Neural cell (in vitro differentiated cells): ENCODE measurements around the gene FILIP1L. TPM values are rescaled to one million over a fixed set of nuclear protein-coding genes. Genes with fewer than 3 reads are reported as not detected.

Experiments
- H2AFZ ChIP-seq: fragments of 200-600, 300-800 bp; sonication (generic), shearing (Covaris generic); 2 replicates; pipeline ENCODE4 v1.6.0; 2014; ENCODE audit warnings: low read depth, mild to moderate bottlenecking, antibody characterized with exemption, low read length, moderate library complexity
- H3F3A ChIP-seq: fragments of 200-600 bp; shearing (Covaris generic); 2 replicates; pipeline ENCODE4 v1.6.1; 2016; ENCODE audit warnings: mild to moderate bottlenecking, moderate library complexity, mixed read lengths, antibody characterized with exemption, low read length; ENCODE audit not compliant: insufficient read depth, poor library complexity, severe bottlenecking
- H3K27ac ChIP-seq: fragments of 200-600, 300-800 bp; sonication (generic), shearing (Covaris generic); 2 replicates; pipeline ENCODE4 v1.5.1; 2014; ENCODE audit warnings: mild to moderate bottlenecking, low read length, moderate library complexity
- H3K27me3 ChIP-seq: fragments of 300-800, 200-600 bp; sonication (generic), shearing (Covaris generic); 2 replicates; pipeline ENCODE4 v1.6.0; 2014; ENCODE audit warnings: mild to moderate bottlenecking, low read depth, low read length, moderate library complexity; ENCODE audit not compliant: insufficient read depth
- H3K36me3 ChIP-seq: fragments of 300-800, 200-600 bp; sonication (generic), shearing (Covaris generic); 2 replicates; pipeline ENCODE4 v1.5.1; 2014; ENCODE audit warnings: mild to moderate bottlenecking, antibody characterized with exemption, low read length, moderate library complexity; ENCODE audit not compliant: insufficient read depth
- H3K4me2 ChIP-seq: fragments of 300-800, 200-600 bp; sonication (generic), shearing (Covaris generic); 2 replicates; pipeline ENCODE4 v1.6.0; 2014; ENCODE audit warnings: mild to moderate bottlenecking, low read length
- H3K4me3 ChIP-seq: fragments of 300-800, 200-600 bp; sonication (generic), shearing (Covaris generic); 2 replicates; pipeline ENCODE4 v1.5.1; 2014; ENCODE audit warnings: mild to moderate bottlenecking, low read length, moderate library complexity
- H3K79me2 ChIP-seq: fragments of 200-600 bp; shearing (Covaris generic); replicated peaks from 2 replicates; pipeline ENCODE4 v1.6.0; 2014; ENCODE audit warnings: mild to moderate bottlenecking, low read length, moderate library complexity; ENCODE audit not compliant: insufficient read depth
- H3K9ac ChIP-seq: fragments of 300-800, 200-600 bp; sonication (generic), shearing (Covaris generic); 2 replicates; pipeline ENCODE4 v1.6.1; 2016; ENCODE audit warnings: mild to moderate bottlenecking, low read length, mixed read lengths
- H3K9me2 ChIP-seq: fragments of 200-600 bp; shearing (Covaris generic); 2 replicates; pipeline ENCODE4 v1.6.1; 2016; ENCODE audit warnings: mild to moderate bottlenecking, low read length, mixed read lengths; ENCODE audit not compliant: insufficient read depth
- H3K9me3 ChIP-seq: fragments of 200-600, 300-800 bp; sonication (generic), shearing (Covaris generic); 2 replicates; pipeline ENCODE4 v1.6.1; 2016; ENCODE audit warnings: mild to moderate bottlenecking, mixed run types, low read length, moderate library complexity, mixed read lengths
- H4K20me1 ChIP-seq: fragments of 200-600 bp; shearing (Covaris generic); 2 replicates; pipeline ENCODE4 v1.6.1; 2016; ENCODE audit warnings: mild to moderate bottlenecking, mixed run types; ENCODE audit not compliant: insufficient read depth
- EP300 ChIP-seq: fragments of 450-650 bp; conservative IDR thresholded peaks from 2 replicates; pipeline ENCODE4 v1.6.1; 2014; ENCODE audit warnings: antibody characterized with exemption, mild to moderate bottlenecking, moderate library complexity; ENCODE audit not compliant: poor library complexity, severe bottlenecking
- EZH2 ChIP-seq: fragments of 200-600, 300-800 bp; shearing (Covaris generic), sonication (generic); IDR thresholded peaks from 2 replicates; pipeline ENCODE4 v1.6.1; 2014; ENCODE audit warnings: antibody characterized with exemption, low read length, borderline replicate concordance, mild to moderate bottlenecking; ENCODE audit not compliant: insufficient read depth, poor library complexity, severe bottlenecking
- MXI1 ChIP-seq: fragments of 450-650 bp; conservative IDR thresholded peaks from 2 replicates; pipeline ENCODE4 v1.6.1; 2014; ENCODE audit warnings: antibody characterized with exemption, mild to moderate bottlenecking; ENCODE audit not compliant: poor library complexity, severe bottlenecking
- POLR2AphosphoS5 ChIP-seq: IDR thresholded peaks from 2 replicates; pipeline ENCODE4 v1.6.1; 2012
- RAD21 ChIP-seq: fragments of 450-650 bp; conservative IDR thresholded peaks from 2 replicates; pipeline ENCODE4 v1.6.1; 2014; ENCODE audit warnings: antibody characterized with exemption, mild to moderate bottlenecking, moderate library complexity
- SMC3 ChIP-seq: fragments of 450-650 bp; conservative IDR thresholded peaks from 2 replicates; pipeline ENCODE4 v1.6.1; 2014; ENCODE audit warnings: antibody characterized with exemption, mild to moderate bottlenecking, moderate library complexity; ENCODE audit not compliant: poor library complexity
- TAF1 ChIP-seq: IDR thresholded peaks from 2 replicates; pipeline ENCODE4 v1.6.1; 2012; ENCODE audit warnings: low read depth
- polyA plus RNA-seq: library from polyadenylated mRNA; depleted of rRNA; stranded (reverse); fragments of >200 nt; gene quantifications from 2 replicates; pipeline ENCODE4 v1.2.3, GENCODE V29; 2014
- TF ChIP-seq, protein P1 (sequence below): IDR thresholded peaks from 2 replicates; pipeline ENCODE4 v1.6.1; 2012; ENCODE audit warnings: borderline replicate concordance
- TF ChIP-seq, protein P2 (sequence below): fragments of 450-650 bp; IDR thresholded peaks from 2 replicates; pipeline ENCODE4 v1.5.1; 2014; ENCODE audit warnings: antibody characterized with exemption, mild to moderate bottlenecking, moderate library complexity; ENCODE audit not compliant: poor library complexity, severe bottlenecking

FILIP1L gene
- polyA plus RNA-seq, 1 donor from 2014 or later: 0.27 TPM

DNA sequence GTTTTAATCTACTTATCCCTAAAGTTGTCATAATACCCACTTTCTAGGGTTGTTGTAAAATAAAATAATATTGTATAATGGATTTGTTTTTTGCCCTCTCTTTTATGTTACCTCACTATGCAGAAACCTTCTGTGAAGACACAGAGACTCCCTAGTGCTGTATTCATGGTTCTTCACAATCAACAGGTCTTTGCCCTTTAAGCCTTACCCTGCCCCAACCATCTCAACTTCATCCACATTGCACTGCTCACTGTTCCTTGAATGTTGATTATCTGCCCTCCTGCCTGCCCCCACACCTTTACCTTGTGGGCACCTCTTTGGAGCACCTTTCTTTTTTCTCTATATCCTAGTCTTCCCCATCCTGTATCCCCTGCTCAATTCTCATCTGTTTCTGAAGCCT lies 275.5 kb downstream of the FILIP1L start:
- Histone ChIP-seq H3K9me2 (no peaks in the 10 kb centered on the region), H3K27me3 (no peaks in the 10 kb centered on the region), H3K4me2 (no peak overlapping the region), H4K20me1 (no peaks in the 10 kb centered on the region), H3K27ac (no peak overlapping the region), H3K36me3 (no peaks in the 10 kb centered on the region), H3F3A (no peaks in the 10 kb centered on the region), H3K9ac (no peak overlapping the region), H2AFZ (no peak overlapping the region), H3K9me3 (no peaks in the 10 kb centered on the region), H3K4me3 (no peak overlapping the region), H3K79me2 (no peaks in the 10 kb centered on the region)
- TF ChIP-seq, protein P1, sequence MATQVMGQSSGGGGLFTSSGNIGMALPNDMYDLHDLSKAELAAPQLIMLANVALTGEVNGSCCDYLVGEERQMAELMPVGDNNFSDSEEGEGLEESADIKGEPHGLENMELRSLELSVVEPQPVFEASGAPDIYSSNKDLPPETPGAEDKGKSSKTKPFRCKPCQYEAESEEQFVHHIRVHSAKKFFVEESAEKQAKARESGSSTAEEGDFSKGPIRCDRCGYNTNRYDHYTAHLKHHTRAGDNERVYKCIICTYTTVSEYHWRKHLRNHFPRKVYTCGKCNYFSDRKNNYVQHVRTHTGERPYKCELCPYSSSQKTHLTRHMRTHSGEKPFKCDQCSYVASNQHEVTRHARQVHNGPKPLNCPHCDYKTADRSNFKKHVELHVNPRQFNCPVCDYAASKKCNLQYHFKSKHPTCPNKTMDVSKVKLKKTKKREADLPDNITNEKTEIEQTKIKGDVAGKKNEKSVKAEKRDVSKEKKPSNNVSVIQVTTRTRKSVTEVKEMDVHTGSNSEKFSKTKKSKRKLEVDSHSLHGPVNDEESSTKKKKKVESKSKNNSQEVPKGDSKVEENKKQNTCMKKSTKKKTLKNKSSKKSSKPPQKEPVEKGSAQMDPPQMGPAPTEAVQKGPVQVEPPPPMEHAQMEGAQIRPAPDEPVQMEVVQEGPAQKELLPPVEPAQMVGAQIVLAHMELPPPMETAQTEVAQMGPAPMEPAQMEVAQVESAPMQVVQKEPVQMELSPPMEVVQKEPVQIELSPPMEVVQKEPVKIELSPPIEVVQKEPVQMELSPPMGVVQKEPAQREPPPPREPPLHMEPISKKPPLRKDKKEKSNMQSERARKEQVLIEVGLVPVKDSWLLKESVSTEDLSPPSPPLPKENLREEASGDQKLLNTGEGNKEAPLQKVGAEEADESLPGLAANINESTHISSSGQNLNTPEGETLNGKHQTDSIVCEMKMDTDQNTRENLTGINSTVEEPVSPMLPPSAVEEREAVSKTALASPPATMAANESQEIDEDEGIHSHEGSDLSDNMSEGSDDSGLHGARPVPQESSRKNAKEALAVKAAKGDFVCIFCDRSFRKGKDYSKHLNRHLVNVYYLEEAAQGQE: no peak
- TF ChIP-seq TAF1 (no peak), MXI1 (no peak), EP300 (no peak), RAD21 (no peak), EZH2 (no peak), SMC3 (no peak), POLR2AphosphoS5 (no peak)
- TF ChIP-seq, protein P2, sequence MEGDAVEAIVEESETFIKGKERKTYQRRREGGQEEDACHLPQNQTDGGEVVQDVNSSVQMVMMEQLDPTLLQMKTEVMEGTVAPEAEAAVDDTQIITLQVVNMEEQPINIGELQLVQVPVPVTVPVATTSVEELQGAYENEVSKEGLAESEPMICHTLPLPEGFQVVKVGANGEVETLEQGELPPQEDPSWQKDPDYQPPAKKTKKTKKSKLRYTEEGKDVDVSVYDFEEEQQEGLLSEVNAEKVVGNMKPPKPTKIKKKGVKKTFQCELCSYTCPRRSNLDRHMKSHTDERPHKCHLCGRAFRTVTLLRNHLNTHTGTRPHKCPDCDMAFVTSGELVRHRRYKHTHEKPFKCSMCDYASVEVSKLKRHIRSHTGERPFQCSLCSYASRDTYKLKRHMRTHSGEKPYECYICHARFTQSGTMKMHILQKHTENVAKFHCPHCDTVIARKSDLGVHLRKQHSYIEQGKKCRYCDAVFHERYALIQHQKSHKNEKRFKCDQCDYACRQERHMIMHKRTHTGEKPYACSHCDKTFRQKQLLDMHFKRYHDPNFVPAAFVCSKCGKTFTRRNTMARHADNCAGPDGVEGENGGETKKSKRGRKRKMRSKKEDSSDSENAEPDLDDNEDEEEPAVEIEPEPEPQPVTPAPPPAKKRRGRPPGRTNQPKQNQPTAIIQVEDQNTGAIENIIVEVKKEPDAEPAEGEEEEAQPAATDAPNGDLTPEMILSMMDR: no peak

DNA sequence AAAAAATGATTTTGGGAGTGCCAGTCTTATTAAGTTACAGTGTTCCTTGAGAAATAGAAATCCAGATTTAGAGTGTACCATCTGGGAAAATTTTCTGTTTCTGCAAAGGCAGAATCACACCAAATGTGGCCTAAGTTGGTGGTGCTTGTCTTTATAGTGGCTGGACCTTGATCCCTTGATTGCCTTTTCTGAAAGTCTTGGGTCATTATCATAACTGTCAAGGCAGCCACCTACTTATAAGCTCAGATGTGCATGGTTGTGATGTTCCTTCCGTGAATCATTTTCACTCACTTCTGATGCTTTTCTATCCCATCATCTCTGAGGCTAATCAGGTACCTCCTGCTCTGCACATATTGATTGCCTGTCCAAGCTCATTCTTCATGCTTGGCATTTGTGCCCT lies 276.6 kb downstream of the FILIP1L start:
- no peak for TF ChIP-seq SMC3
- TF ChIP-seq, protein P2: no peak
- no peak for TF ChIP-seq EP300
- no peak for TF ChIP-seq RAD21
- no peak for TF ChIP-seq EZH2
- TF ChIP-seq TAF1: no peak
- TF ChIP-seq POLR2AphosphoS5: no peak
- no peak for TF ChIP-seq MXI1
- TF ChIP-seq, protein P1: no peak
- H3K36me3 ChIP-seq: no peaks in the 10 kb centered on the region
- no peak overlapping the region for H2AFZ ChIP-seq
- no peak overlapping the region for H3K4me2 ChIP-seq
- no peaks in the 10 kb centered on the region for H4K20me1 ChIP-seq
- no peaks in the 10 kb centered on the region for H3K79me2 ChIP-seq
- H3K27me3 ChIP-seq: no peaks in the 10 kb centered on the region
- no peak overlapping the region for H3K4me3 ChIP-seq
- no peak overlapping the region for H3K9ac ChIP-seq
- H3K9me2 ChIP-seq: no peaks in the 10 kb centered on the region
- no peak overlapping the region for H3K27ac ChIP-seq
- H3F3A ChIP-seq: no peaks in the 10 kb centered on the region
- H3K9me3 ChIP-seq: no peaks in the 10 kb centered on the region
